ENCODE measurements around the gene SRSF10.

- TF ChIP-seq CTCF (IDR thresholded peaks at IDR 0.05; ENCODE audit: insufficient read depth, low read depth, low read length) (no peak), EZH2 (IDR thresholded peaks at IDR 0.05; ENCODE audit: insufficient read depth, low read length) (no peak)
These were observed 9.1 kb upstream of the SRSF10 start for GRCh38 chr1:23989263-23989662.
